ENCODE results near the gene MMP11.

The MMP11 gene

GRCh38 chr22:23800297-23801237 is 27.9 kb downstream of the MMP11 start:
- DNase-seq (ENCODE audit: insufficient read length, low spot score) (no peak), FAIRE-seq (no peak)

- FAIRE-seq = no peak
- DNase-seq (ENCODE audit: insufficient read length, low spot score) = no peak
These were observed 28.7 kb downstream of the MMP11 start for GRCh38 chr22:23801238-23801821.

- no peak for DNase-seq (ENCODE audit: insufficient read length, low spot score)
- FAIRE-seq = no peak
These were observed 29.3 kb downstream of the MMP11 start for GRCh38 chr22:23801886-23802377.

GRCh38 chr22:23803001-23803819 is 30.6 kb downstream of the MMP11 start:
- no peak for FAIRE-seq
- DNase-seq (ENCODE audit: insufficient read length, low spot score) = no peak

GRCh38 chr22:23804781-23805291 is 32.2 kb downstream of the MMP11 start:
- DNase-seq (ENCODE audit: insufficient read length, low spot score) (no peak), FAIRE-seq (no peak)

GRCh38 chr22:23806837-23807236 is 34.2 kb downstream of the MMP11 start:
- FAIRE-seq (no peak), DNase-seq (ENCODE audit: insufficient read length, low spot score) (no peak)

- FAIRE-seq (no peak), DNase-seq (ENCODE audit: insufficient read length, low spot score) (no peak)
These were observed 39.7 kb downstream of the MMP11 start for GRCh38 chr22:23812378-23812777.

- no peak for FAIRE-seq
These were observed 43.0 kb downstream of the MMP11 start for GRCh38 chr22:23815541-23816155.

GRCh38 chr22:23816156-23816976 is 43.7 kb downstream of the MMP11 start:
- FAIRE-seq (no peak), DNase-seq (ENCODE audit: insufficient read length, low spot score) (no peak)

More at GRCh38 chr22:23815541-23816155, 43.0 kb downstream of the MMP11 start:
- no peak for DNase-seq (ENCODE audit: insufficient read length, low spot score)

- FAIRE-seq (no peak), DNase-seq (ENCODE audit: insufficient read length, low spot score) (no peak)
These were observed 44.5 kb downstream of the MMP11 start for GRCh38 chr22:23817146-23817545.

GRCh38 chr22:23818541-23818940 is 45.9 kb downstream of the MMP11 start:
- no peak for FAIRE-seq

GRCh38 chr22:23820748-23821211 is 48.1 kb downstream of the MMP11 start:
- FAIRE-seq = no peak
- no peak for DNase-seq (ENCODE audit: insufficient read length, low spot score)

More at GRCh38 chr22:23818541-23818940, 45.9 kb downstream of the MMP11 start:
- DNase-seq (ENCODE audit: insufficient read length, low spot score) = no peak

GRCh38 chr22:23822101-23822671 is 49.5 kb downstream of the MMP11 start:
- FAIRE-seq = no peak
- DNase-seq (ENCODE audit: insufficient read length, low spot score) = no peak

GRCh38 chr22:23823331-23823791 is 50.7 kb downstream of the MMP11 start:
- FAIRE-seq (no peak), DNase-seq (ENCODE audit: insufficient read length, low spot score) (no peak)

- DNase-seq (ENCODE audit: insufficient read length, low spot score) = no peak
- no peak for FAIRE-seq
These were observed 52.0 kb downstream of the MMP11 start for GRCh38 chr22:23824476-23825245.

GRCh38 chr22:23825246-23825905 is 52.7 kb downstream of the MMP11 start:
- DNase-seq (ENCODE audit: insufficient read length, low spot score) = no peak
- no peak for FAIRE-seq

GRCh38 chr22:23826510-23827350 is 54.1 kb downstream of the MMP11 start:
- FAIRE-seq = no peak
- DNase-seq (ENCODE audit: insufficient read length, low spot score) = no peak

Data from HTR-8/SVneo (cell line).